Mesothelial cell of epicardium (in vitro differentiated cells): ENCODE data around the gene TOMM70. TPM values are rescaled to one million over a fixed set of nuclear protein-coding genes. Genes with fewer than 3 reads are reported as not detected.

Experiments
- DNase-seq, 2 experiments: peaks; one replicate each; pipeline ENCODE4 v3.0.0; 2021; ENCODE audit warnings: low spot score in 2 of 2; ENCODE audit not compliant: unreplicated experiment in 2 of 2
- H3K27ac Mint-ChIP-seq: 2 replicates; pipeline ENCODE4 v1.8.0; 2021; ENCODE audit warnings: mixed read lengths
- H3K27me3 Mint-ChIP-seq: 2 replicates; pipeline ENCODE4 v1.8.0; 2021; ENCODE audit warnings: low read depth, mixed read lengths
- H3K36me3 Mint-ChIP-seq: 2 replicates; pipeline ENCODE4 v1.8.0; 2021; ENCODE audit warnings: mixed read lengths
- H3K4me1 Mint-ChIP-seq: 2 replicates; pipeline ENCODE4 v1.8.0; 2021; ENCODE audit warnings: mixed read lengths
- H3K4me3 Mint-ChIP-seq: 2 replicates; pipeline ENCODE4 v1.8.0; 2021; ENCODE audit warnings: mild to moderate bottlenecking, moderate library complexity, mixed read lengths
- H3K9me3 Mint-ChIP-seq: 2 replicates; pipeline ENCODE4 v1.8.0; 2021; ENCODE audit warnings: mixed read lengths
- CTCF ChIP-seq: fragments of 200-600 bp; sonication (generic); IDR thresholded peaks from one replicate; pipeline ENCODE4 v1.5.0; 2021; ENCODE audit warnings: antibody characterized with exemption; ENCODE audit not compliant: unreplicated experiment
- total RNA-seq: library from RNA; stranded (reverse); gene quantifications from 3 replicates; pipeline ENCODE4 v1.2.1, GENCODE V29; 2021

TOMM70 gene
- total RNA-seq, 1 donor from 2014 or later: 37.3 TPM

- Mint-ChIP-seq H3K36me3 (peaks cover 49% of the 10 kb centered on the region), H3K27ac (no peak overlapping the region), H3K27me3 (no peaks in the 10 kb centered on the region), H3K4me1 (peaks cover 15% of the 10 kb centered on the region), H3K9me3 (peaks cover 35% of the 10 kb centered on the region), H3K4me3 (no peak overlapping the region)
- TF ChIP-seq CTCF: no peak
- no peak for DNase-seq
Observed at GRCh38 chr3:100407977-100408532, 7.2 kb upstream of the TOMM70 start.

GRCh38 chr3:100407164-100407563 is 6.3 kb upstream of the TOMM70 start:
- peaks cover 19% of the 10 kb centered on the region for H3K4me1 Mint-ChIP-seq
- peaks cover 42% of the 10 kb centered on the region for H3K36me3 Mint-ChIP-seq
- no peak for DNase-seq
- H3K27me3 Mint-ChIP-seq: no peaks in the 10 kb centered on the region
- H3K9me3 Mint-ChIP-seq: peaks cover 35% of the 10 kb centered on the region
- TF ChIP-seq CTCF: no peak
- H3K27ac Mint-ChIP-seq: no peak overlapping the region
- H3K4me3 Mint-ChIP-seq: no peak overlapping the region

GRCh38 chr3:100404250-100404548 is 3.3 kb upstream of the TOMM70 start:
- H3K4me3 Mint-ChIP-seq: peak overlapping the region; percentile 93
- peaks cover 32% of the 10 kb centered on the region for H3K4me1 Mint-ChIP-seq
- TF ChIP-seq CTCF: no peak
- H3K36me3 Mint-ChIP-seq: peaks cover 25% of the 10 kb centered on the region
- no peaks in the 10 kb centered on the region for H3K27me3 Mint-ChIP-seq
- no peak for DNase-seq
- H3K9me3 Mint-ChIP-seq: peaks cover 20% of the 10 kb centered on the region
- no peak overlapping the region for H3K27ac Mint-ChIP-seq

GRCh38 chr3:100403362-100404249 is 2.7 kb upstream of the TOMM70 start:
- no peak for TF ChIP-seq CTCF
- peaks cover 37% of the 10 kb centered on the region for H3K4me1 Mint-ChIP-seq
- no peaks in the 10 kb centered on the region for H3K27me3 Mint-ChIP-seq
- no peak for DNase-seq
- H3K4me3 Mint-ChIP-seq: peak overlapping the region; percentile 93
- peaks cover 15% of the 10 kb centered on the region for H3K9me3 Mint-ChIP-seq
- H3K36me3 Mint-ChIP-seq: peaks cover 22% of the 10 kb centered on the region
- peak overlapping the region; percentile 98 for H3K27ac Mint-ChIP-seq

- peaks cover 13% of the 10 kb centered on the region for H3K9me3 Mint-ChIP-seq
- peaks cover 40% of the 10 kb centered on the region for H3K4me1 Mint-ChIP-seq
- H3K27me3 Mint-ChIP-seq: no peaks in the 10 kb centered on the region
- no peak for TF ChIP-seq CTCF
- DNase-seq: no peak
- peak overlapping the region; percentile 93 for H3K4me3 Mint-ChIP-seq
- H3K27ac Mint-ChIP-seq: peak overlapping the region; percentile 98
- peaks cover 18% of the 10 kb centered on the region for H3K36me3 Mint-ChIP-seq
Observed at GRCh38 chr3:100402891-100403290, 2.0 kb upstream of the TOMM70 start.
